Activated T-helper 1 cell treated with Interleukin-2 at 50 U/mL for 16 hours (primary cell): ENCODE data around the gene UHMK1.

Experiments
- DNase-seq: peaks from one replicate; pipeline ENCODE4 v3.0.0-alpha.2; 2020; ENCODE audit warnings: low read depth

Gene UHMK1

GRCh38 chr1:162530307-162530987 lies 32.8 kb downstream of the UHMK1 start:
- no peak for DNase-seq

- no peak for DNase-seq
These were observed 33.3 kb downstream of the UHMK1 start for GRCh38 chr1:162530988-162531319.

GRCh38 chr1:162535501-162535900 lies 37.9 kb downstream of the UHMK1 start:
- DNase-seq = no peak

DNA sequence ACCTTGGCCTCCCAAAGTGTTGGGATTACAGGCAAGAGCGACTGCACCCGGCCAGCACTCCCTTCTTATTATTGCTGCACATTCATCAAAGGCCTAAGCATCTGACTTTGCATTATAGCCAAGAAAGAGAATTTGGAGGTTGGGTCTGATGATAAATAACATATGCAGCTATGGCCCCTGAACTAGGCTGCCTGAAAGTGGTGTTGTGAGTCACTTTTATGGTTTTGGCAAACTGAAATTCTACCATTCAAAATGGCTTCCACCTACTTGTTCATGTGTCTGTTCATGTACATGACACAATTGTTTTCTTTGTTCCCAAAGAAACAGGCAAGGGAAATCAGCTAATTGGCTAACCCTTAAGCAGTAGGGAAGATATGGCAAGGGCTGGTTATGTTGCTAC lies 38.9 kb downstream of the UHMK1 start:
- DNase-seq = no peak

GRCh38 chr1:162537216-162537615 lies 39.6 kb downstream of the UHMK1 start:
- no peak for DNase-seq

GRCh38 chr1:162538815-162539431 lies 41.3 kb downstream of the UHMK1 start:
- DNase-seq = no peak

- no peak for DNase-seq
These were observed 44.1 kb downstream of the UHMK1 start for GRCh38 chr1:162541619-162542141.

DNA sequence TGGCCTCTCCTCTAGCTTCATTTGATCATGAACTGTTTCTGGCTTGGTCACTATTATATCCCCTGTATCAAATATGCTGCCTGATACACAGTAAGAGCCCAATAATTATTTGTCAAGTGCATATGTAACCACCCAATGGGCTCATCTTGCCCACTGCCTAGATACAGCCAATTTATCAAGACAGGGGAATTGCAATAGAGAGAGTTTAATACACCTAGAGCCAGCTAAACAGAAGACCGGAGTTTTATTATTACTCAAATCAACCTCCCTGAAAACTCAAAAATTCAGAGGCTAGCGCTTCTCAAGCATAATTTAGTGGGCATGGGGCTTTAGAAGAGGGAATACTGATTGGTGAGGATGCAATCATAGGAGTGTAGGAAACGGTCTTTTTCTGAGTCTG lies 45.6 kb downstream of the UHMK1 start:
- DNase-seq = no peak

GRCh38 chr1:162548170-162548569 lies 50.6 kb downstream of the UHMK1 start:
- no peak for DNase-seq

GRCh38 chr1:162549001-162549400 lies 51.4 kb downstream of the UHMK1 start:
- no peak for DNase-seq

GRCh38 chr1:162550925-162551324 lies 53.3 kb downstream of the UHMK1 start:
- no peak for DNase-seq

DNA sequence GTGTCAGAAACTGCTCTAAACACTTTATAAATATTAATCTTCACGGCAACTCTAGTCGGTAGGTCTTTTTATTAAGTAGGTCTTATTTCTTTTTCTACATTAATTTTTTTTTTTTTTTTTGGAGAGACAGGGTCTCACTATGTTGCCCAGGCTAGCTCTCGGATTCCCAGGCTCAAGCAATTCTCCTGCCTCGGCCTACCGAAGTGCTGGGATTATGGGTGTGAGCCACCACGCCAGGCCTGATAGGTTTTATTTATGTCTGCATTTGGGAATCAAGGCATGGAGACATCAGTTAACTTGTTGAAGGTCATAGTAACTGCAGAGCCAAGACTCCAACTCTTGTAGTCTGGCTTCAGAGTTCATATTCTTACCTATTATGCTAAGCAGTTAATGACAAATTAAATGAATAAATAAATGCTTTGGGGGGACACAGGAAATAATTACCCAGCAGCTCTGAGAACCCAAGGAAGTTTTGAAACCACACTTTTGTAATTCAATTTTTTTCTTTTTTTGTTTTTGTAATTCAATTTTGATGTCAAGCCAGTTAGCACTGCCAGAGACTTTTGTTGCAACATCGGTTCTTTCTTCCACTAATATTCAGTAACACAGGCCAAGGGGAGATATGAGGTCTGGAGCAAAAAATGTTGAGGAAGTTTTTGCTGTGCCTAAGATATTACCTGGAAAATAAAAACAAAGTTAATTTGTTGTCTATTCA lies 54.5 kb downstream of the UHMK1 start:
- DNase-seq = no peak

DNA sequence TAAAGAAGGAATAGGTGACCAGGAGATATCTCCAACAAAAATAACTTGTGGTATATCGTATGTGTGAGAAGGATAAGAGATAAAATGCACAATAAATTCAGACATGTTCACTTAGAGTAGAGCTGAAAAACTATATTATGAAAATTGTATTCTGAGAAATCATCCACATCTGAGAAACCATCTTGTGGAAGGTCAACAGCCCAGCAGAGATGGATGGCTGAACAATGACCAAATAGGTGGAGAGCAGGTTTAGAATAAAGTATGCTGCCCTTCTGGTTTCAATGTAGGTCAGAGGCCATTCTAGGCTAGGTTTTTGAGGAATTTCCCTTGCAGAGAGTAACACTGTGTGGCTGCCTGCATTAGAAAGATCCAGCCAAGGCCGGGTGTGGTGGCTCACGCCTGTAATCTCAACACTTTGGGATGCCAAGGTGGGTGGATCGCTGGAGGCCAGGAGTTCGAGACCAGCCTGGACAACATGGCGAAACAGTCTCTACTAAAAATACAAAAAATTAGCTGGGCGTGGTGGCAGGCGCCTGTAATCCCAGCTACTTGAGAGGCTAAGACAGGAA lies 55.1 kb downstream of the UHMK1 start:
- DNase-seq = no peak

GRCh38 chr1:162554258-162554657 lies 56.6 kb downstream of the UHMK1 start:
- DNase-seq = no peak

- DNase-seq = no peak
These were observed 59.9 kb downstream of the UHMK1 start for GRCh38 chr1:162557536-162557935.

DNA sequence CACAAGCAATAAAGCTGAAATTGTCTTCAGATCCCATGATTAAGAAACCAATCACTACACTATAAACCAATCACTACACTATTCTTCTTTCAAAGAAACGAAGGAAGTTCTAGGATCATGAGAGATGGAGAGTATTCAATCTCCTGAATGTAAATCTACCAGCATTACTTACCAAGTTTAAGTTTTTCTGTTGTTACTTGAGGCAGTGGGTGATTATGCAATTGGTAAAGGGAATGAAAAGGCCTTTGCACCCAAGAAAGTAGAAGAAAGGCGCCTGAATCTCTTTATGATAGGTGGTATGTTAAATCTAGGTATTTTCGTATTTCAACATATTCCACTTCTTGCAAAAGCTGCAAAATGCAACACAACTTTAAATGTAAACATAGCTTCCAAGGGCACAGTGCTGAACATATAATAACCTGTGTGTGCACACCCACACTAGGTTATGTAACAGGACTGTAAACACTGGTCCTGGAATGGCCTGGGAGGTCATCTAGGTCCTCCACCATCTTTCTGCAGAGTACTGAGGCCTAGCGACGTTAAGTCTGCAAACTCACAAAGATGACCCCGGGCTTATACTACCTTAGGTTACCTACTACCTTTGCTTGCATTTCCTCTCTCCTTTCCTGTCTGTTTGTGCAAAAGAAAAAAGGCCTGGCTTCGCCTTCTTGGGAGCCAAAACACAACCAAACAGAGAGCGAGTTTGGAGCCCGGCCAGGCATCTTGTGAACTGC lies 62.9 kb downstream of the UHMK1 start:
- no peak for DNase-seq

DNA sequence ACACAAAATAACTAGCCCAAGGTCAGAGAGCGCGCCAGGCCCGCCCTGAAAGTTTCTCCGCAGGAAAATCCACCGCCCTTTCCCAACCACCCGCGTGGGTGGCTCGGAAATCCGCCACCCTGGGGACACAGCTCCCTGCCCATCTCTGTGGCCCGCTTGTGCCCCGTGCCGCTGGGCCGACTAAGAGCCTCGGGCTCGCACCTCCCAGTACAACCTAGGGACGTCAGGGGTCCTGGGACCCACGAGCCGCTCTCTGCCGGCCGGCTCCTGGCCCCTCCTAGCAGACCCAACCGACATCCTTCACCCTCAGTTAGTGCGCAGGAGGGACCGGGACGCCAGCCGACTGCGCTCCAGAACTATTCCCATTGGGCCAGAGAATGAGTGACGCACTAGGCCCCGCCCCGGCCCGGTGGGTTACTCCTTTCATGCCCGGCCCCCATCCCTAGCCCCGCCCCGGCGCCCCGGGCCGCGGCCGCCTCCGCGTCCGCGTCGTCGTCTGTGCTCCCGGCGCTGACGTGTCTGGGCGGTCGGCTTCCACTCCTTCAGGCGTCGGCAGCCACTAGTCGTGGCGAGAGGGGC lies 63.5 kb downstream of the UHMK1 start:
- peak; percentile 96 for DNase-seq

- DNase-seq = no peak
These were observed 64.2 kb downstream of the UHMK1 start, which contains the start of gene UAP1 for GRCh38 chr1:162561616-162562469. UAP1 (plus strand) TSS chr1:162561722; CDS start chr1:162566069, 4,347 bp downstream.

DNA sequence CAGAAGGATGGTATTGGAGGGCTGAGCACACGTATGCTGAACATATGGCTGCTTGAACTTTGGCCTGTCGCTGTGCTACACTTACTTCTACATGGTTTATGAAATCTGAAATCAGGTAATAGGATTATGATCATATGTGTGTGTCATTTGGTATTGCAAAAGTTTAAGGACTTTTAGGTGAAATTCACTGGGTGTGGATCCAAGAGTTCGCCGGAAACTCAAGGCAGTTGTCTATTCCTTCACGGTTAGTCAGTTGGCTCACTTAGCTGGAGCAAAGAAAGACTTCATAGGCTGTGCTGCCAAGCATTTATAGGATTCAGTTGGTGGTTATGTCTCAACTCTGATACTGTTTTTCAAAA lies 64.8 kb downstream of the UHMK1 start:
- no peak for DNase-seq

DNA sequence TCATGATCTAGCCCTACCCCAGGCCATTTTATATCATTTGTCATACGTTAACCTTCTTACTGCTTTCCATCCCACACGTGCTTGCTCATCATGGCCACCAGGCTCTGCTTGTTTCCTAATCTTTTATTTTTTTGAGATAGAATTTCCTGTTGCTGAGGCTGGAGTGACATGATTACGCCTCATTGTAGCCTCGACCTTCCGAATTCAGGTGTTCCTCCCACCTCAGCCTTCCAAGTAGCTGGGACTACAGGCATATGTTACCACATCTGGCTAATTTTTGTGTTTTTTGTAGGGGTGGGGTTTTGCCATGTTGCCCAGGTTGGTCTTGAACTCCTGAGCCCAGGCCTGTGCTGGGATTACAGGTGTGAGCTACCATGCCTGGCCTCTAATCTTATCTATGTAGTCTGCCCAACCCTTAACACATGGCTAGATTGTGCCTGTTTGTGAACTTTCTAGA lies 67.2 kb downstream of the UHMK1 start:
- no peak for DNase-seq

- DNase-seq = no peak
These were observed 67.8 kb downstream of the UHMK1 start for GRCh38 chr1:162565460-162565859.
